CD8-positive, alpha-beta memory T cell (primary cell): ENCODE data around the gene NRN1. TPM values are rescaled to one million over a fixed set of nuclear protein-coding genes. Genes with fewer than 3 reads are reported as not detected.

Experiments
- CTCF ChIA-PET: fragments of 350-600 bp; sonication (Branson Sonifier 250); formaldehyde crosslinking; loops from one replicate; lab custom pipeline; 2021; ENCODE audit warnings: antibody characterized with exemption; lab: Charles Lee
- POLR2A ChIA-PET: fragments of 350-600 bp; sonication (Branson Sonifier 250); formaldehyde crosslinking; loops from one replicate; lab custom pipeline; 2021; ENCODE audit warnings: antibody characterized with exemption; lab: Charles Lee
- DNase-seq, 5 donors: peaks; one replicate each; pipeline versions ENCODE4 v3.0.0 to v3.0.0-alpha.2; 2020 to 2022; ENCODE audit warnings: mixed read lengths in 1 of 5
- H3K27ac ChIP-seq: one replicate; pipeline ENCODE4 v1.7.0; 2013; ENCODE audit warnings: low read depth, mild to moderate bottlenecking, low read length, moderate library complexity
- H3K27me3 ChIP-seq: 2 replicates; pipeline ENCODE4 v1.7.0; 2013; ENCODE audit warnings: low read length, mild to moderate bottlenecking; ENCODE audit not compliant: insufficient read depth, poor library complexity, severe bottlenecking
- H3K36me3 ChIP-seq: 2 replicates; pipeline ENCODE4 v1.7.0; 2013; ENCODE audit warnings: mild to moderate bottlenecking, low read length, moderate library complexity; ENCODE audit not compliant: insufficient read depth
- H3K4me1 ChIP-seq: 2 replicates; pipeline ENCODE4 v1.7.0; 2013; ENCODE audit warnings: mild to moderate bottlenecking, low read length, moderate library complexity; ENCODE audit not compliant: insufficient read depth
- H3K4me3 ChIP-seq: 2 replicates; pipeline ENCODE4 v1.7.0; 2013; ENCODE audit warnings: mild to moderate bottlenecking, low read length
- H3K9me3 ChIP-seq: 2 replicates; pipeline ENCODE4 v1.7.0; 2013; ENCODE audit warnings: mild to moderate bottlenecking, low read length
- H3K27ac Mint-ChIP-seq, 8 donors: one replicate each; pipeline ENCODE4 v1.8.0; 2020 to 2021; ENCODE audit warnings: mixed read lengths in 8 of 8, mild to moderate bottlenecking in 6 of 8, inconsistent platforms in 3 of 8, moderate library complexity in 3 of 8
- H3K27me3 Mint-ChIP-seq, 2 donors: one replicate each; pipeline ENCODE4 v1.8.0; 2020 to 2021; ENCODE audit warnings: mixed read lengths in 2 of 2, mild to moderate bottlenecking in 1 of 2, moderate library complexity in 1 of 2
- H3K36me3 Mint-ChIP-seq, 3 donors: one replicate each; pipeline ENCODE4 v1.8.0; 2020 to 2021; ENCODE audit warnings: mixed read lengths in 3 of 3, inconsistent platforms in 1 of 3, mild to moderate bottlenecking in 1 of 3
- H3K4me1 Mint-ChIP-seq, 3 donors: one replicate each; pipeline ENCODE4 v1.8.0; 2020 to 2021; ENCODE audit warnings: mixed read lengths in 3 of 3, inconsistent platforms in 1 of 3, mild to moderate bottlenecking in 1 of 3
- H3K4me3 Mint-ChIP-seq, 7 donors: one replicate each; pipeline ENCODE4 v1.8.0; 2020 to 2021; ENCODE audit warnings: mixed read lengths in 7 of 7, mild to moderate bottlenecking in 6 of 7, moderate library complexity in 4 of 7, inconsistent platforms in 2 of 7
- H3K9me3 Mint-ChIP-seq, 5 donors: one replicate each; pipeline ENCODE4 v1.8.0; 2020 to 2022; ENCODE audit warnings: mixed read lengths in 5 of 5, mild to moderate bottlenecking in 3 of 5, moderate library complexity in 2 of 5, inconsistent platforms in 1 of 5
- polyA plus RNA-seq: library from polyadenylated mRNA; unstranded; fragments of 300-500 nt; fragmentation: Illumina TruSeq; gene quantifications from one replicate; pipeline ENCODE4 v1.2.3, GENCODE V29; 2021
- total RNA-seq, 2 experiments: library from RNA; stranded (reverse); gene quantifications; one replicate each; pipeline ENCODE4 v1.2.3, GENCODE V29; 2021

Gene NRN1
- total and polyA plus RNA-seq, 3 experiments from 2014 or later: 0.24 to 0.61 TPM; not detected in 1

DNA sequence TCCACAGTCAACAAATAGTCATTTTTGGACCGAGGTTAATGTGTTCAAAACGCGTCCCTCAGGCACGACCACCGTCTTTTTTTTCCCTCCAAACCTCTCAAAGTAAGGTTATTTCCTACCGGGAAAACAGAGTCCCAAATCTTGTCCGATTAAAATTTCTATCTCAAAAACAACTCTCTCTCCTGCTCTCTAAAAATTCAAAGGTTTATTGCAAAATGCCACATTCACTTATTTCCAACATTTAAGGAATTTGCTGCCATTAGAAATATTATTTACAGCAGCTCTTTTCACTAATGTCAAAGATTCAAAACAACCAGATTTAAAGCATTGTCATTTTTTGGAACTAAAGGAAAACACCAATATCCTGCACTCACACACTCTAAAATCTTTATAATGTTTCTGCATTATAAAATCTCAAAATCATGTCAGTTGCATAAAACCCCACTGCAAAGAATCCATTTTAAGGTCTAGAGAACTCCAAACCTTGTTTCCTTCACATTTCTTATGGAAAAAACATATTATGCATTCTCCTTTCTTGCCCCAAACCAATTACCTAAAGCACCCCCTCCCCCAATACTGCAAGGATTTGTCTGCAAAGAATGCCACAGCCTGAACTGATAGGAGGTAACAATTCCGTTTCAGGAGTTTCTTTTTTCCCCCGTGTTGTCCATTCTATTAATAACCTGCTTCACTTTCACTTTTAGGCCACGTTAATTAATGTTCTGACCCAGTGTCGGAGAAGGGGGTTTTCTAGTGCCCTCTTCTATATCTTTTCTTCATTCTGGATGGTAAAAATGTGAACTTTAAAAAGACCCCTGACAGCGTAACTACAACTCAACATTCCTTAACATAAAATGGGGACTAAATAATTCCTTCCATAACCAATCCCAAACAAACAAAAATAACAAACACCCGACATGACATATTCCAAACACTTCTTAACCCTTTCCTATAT, 1.4 kb downstream of the NRN1 start:
- DNase-seq: no peak
- Histone ChIP-seq H3K4me1 (peaks cover 61% of the 10 kb centered on the region), H3K4me3 (no peak overlapping the region), H3K9me3 (no peaks in the 10 kb centered on the region), H3K27ac (no peak overlapping the region), H3K36me3 (no peaks in the 10 kb centered on the region), H3K27me3 (peaks cover 87% of the 10 kb centered on the region)
- Mint-ChIP-seq H3K27ac (peak overlapping the region in 7 of 8 donors; percentile 14 to 87 (median 61)), H3K4me3 (peak overlapping the region; percentile 35 to 80 (median 70)), H3K4me1 (peaks cover 43 to 77% (median 58%) of the 10 kb centered on the region in 3 donors), H3K9me3 (peaks cover 4 to 47% (median 38%) of the 10 kb centered on the region in 5 donors), H3K36me3 (peaks cover 0 to 9% (median 3%) of the 10 kb centered on the region in 3 donors), H3K27me3 (peaks cover 87 to 89% of the 10 kb centered on the region in 2 donors)
- ChIA-PET CTCF (no interaction called here), POLR2A (interaction anchor here (0.7 kb wide), 1 partner anchor 8 kb away, joined by 3 read pairs; no protein-coding TSS in a partner anchor)

DNA sequence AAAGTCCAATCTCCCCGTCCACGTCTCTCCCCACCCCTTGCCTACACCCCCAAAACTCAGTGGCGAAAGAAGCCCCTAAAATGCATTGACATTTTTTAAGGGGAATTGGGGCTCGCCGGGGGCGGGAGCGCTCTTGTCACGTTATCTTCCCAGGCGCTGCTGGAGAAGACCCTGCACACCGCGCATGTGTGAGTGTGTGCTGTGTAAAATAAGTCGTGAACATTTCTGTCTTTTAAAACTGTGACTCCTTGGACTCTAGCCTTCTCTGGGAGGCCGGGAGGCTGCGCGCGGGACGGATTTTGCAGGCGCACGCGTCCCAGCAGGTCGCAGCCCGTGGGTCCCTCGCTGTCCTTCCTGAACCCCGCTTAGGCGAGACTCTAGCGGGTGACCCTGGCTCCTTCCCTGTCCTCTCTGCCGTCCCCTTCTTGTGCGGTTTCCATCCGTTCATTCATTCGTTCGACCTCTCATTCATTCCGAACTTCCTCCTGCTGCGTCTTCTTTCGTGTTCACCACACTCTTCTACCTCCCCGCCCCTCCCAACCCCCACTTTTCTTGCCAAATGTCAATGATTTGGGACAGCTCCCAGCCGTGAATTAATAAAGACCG, 2.2 kb downstream of the NRN1 start:
- Mint-ChIP-seq H3K4me3 (peak overlapping the region; percentile 77 to 87 (median 81)), H3K4me1 (peaks cover 51 to 84% (median 67%) of the 10 kb centered on the region in 3 donors), H3K36me3 (peaks cover 0 to 9% (median 3%) of the 10 kb centered on the region in 3 donors), H3K27me3 (peaks cover 88 to 91% of the 10 kb centered on the region in 2 donors), H3K9me3 (peaks cover 4 to 56% (median 44%) of the 10 kb centered on the region in 5 donors), H3K27ac (peak overlapping the region in 6 of 8 donors; percentile 27 to 87 (median 70))
- H3K9me3 ChIP-seq: no peaks in the 10 kb centered on the region
- peaks cover 95% of the 10 kb centered on the region for H3K27me3 ChIP-seq
- H3K4me1 ChIP-seq: peaks cover 65% of the 10 kb centered on the region
- CTCF ChIA-PET: interaction anchor here (1.1 kb wide), 1 partner anchor 542 kb away, joined by 3 read pairs; no protein-coding TSS in a partner anchor
- POLR2A ChIA-PET: no interaction called here
- H3K36me3 ChIP-seq: no peaks in the 10 kb centered on the region
- H3K27ac ChIP-seq: no peak overlapping the region
- no peak for DNase-seq
- peak overlapping the region; percentile 39 for H3K4me3 ChIP-seq

DNA sequence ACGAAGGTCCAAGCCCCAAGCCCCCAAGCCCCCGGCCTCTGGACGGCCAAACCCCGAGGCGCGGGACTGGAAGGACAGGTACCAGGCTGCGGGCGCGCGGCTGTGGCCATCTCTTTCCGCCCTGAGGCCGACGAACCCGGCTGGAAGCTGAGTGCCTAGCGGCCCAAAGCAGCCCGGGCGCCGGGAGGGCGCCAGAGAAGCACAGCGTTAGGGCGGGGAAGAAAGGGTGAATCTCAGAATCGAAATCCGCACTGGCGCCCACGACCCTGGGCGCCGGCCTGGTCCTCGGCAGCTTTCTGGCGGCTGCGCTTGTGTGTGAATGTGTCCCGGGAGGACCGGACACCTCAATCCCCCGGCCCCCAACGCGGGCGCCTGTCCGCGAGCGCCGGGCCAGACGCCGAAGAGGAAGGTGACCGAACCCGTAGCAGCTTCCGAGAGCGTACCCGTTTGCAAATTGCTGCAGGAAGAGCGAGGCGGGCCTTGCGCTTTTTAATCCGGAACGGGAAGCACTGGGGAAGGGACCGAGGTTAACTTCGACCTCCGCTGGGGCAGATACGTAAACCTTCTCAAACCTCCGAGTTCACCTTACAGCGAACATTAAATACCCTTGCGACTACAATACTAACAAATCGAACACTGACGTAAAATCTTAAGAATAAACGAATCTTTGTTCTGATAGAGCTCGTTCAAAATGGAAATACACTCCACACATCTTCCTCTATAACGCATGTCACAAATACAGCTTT, 2.9 kb downstream of the NRN1 start:
- Mint-ChIP-seq H3K4me3 (peak overlapping the region; percentile 77 to 87 (median 81)), H3K27me3 (peaks cover 86 to 93% of the 10 kb centered on the region in 2 donors), H3K27ac (peak overlapping the region in 5 of 8 donors; percentile 59 to 87 (median 79)), H3K36me3 (peaks cover 0 to 9% (median 3%) of the 10 kb centered on the region in 3 donors), H3K4me1 (peaks cover 50 to 81% (median 71%) of the 10 kb centered on the region in 3 donors), H3K9me3 (peaks cover 4 to 60% (median 46%) of the 10 kb centered on the region in 5 donors)
- no peak for DNase-seq
- Histone ChIP-seq H3K4me1 (peaks cover 68% of the 10 kb centered on the region), H3K36me3 (no peaks in the 10 kb centered on the region), H3K27me3 (peaks cover 95% of the 10 kb centered on the region), H3K27ac (no peak overlapping the region), H3K9me3 (no peaks in the 10 kb centered on the region), H3K4me3 (peak overlapping the region; percentile 39)
- ChIA-PET CTCF (interaction anchor here (1.1 kb wide), 1 partner anchor 543 kb away, joined by 3 read pairs; no protein-coding TSS in a partner anchor), POLR2A (no interaction called here)

DNA sequence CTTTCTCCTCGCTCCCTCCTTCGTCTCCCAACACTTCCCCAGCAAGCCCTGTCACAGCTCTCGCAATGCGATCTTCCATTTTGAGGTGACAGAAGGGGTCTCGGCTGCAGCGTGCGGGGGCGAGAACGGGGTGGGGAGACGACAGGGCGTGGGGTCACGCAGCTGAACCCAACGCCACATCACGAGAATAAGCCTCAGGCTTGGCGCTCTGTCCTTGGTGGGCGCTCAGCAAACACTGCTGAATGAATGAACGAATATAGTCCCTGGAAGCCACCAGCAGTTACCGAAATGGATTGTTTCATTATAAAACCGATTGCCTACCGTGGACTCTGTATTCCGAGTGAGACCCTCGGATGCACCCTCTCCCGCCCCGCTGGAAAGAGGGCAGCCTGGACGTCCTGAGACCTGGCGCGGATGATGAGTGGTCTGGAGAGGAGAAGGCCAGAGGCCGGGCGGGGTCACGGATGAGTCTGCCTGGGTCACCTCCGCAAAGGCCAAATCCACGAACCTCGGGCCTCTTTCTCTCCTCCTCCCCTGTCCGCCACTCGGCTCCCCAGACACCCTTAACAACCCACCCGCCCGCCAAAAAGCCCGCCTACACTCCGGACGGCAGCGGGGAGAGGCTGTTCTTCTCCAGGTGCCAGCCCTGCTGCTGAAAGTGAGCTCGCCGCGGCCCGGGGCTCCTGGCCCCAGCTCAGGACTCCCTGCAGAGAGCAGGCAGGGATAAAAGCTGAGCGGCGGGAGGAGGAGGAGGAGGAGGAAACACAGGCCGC, 3.7 kb downstream of the NRN1 start:
- peak overlapping the region; percentile 36 to 86 (median 52) for H3K4me3 Mint-ChIP-seq

DNA sequence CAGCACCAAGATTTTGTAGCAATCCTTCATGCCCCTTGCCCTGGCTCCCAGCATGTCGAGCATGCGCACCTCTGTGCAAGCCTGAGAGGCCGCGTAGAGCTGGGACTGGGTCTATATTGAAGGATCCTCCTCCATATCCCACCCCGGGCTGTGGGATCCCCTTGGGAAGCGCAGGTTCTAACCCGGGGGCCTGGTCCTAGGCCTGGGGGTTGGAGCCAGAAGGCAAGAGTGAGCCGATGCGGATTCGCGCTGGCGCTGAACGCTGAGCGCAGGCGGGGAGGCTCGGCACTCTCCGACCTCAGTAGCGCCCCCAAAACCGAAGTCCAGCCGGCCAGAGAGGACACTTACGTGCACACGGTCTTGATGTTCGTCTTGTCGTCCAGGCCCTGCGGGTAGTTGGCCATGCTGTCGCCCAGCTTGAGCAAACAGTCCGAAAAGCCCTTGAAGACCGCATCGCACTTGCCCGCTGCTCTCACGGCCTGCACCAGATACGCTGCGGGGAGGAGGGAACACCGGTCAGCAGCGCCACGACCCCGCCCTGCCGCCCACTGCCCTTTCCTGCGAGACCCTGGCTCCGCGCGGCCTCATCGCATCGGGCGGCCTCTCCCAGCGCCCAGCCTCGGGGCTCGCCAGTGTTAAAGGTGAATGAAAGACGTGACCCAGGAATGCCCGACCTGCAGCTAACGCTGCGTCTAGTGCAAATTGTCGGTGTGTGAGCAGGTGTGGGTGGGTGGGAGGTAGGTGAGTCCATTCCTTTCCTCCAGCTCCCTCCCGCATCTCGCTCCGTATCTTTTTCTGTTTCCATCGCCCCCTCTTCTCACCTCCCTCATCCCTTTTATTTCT, 4.5 kb downstream of the NRN1 start:
- Histone ChIP-seq H3K27ac (no peak overlapping the region), H3K4me1 (peaks cover 65% of the 10 kb centered on the region), H3K9me3 (no peaks in the 10 kb centered on the region), H3K36me3 (no peaks in the 10 kb centered on the region), H3K27me3 (peaks cover 98% of the 10 kb centered on the region), H3K4me3 (no peak overlapping the region)
- POLR2A ChIA-PET: interaction anchor here (0.6 kb wide), 1 partner anchor 659 kb away, joined by 3 read pairs; no protein-coding TSS in a partner anchor
- Mint-ChIP-seq H3K9me3 (peaks cover 4 to 63% (median 53%) of the 10 kb centered on the region in 5 donors), H3K27ac (peak overlapping the region in 5 of 8 donors; percentile 52 to 88 (median 65)), H3K27me3 (peaks cover 90 to 97% of the 10 kb centered on the region in 2 donors), H3K4me3 (peak overlapping the region in 6 of 7 donors; percentile 36 to 86 (median 53)), H3K4me1 (peaks cover 52 to 82% (median 73%) of the 10 kb centered on the region in 3 donors), H3K36me3 (peaks cover 0 to 9% (median 3%) of the 10 kb centered on the region in 3 donors)
- CTCF ChIA-PET: no interaction called here
- DNase-seq: no peak

More for the DNA sequence above, 3.7 kb downstream of the NRN1 start:
- no peak overlapping the region for H3K27ac ChIP-seq
- H3K4me3 ChIP-seq: peak overlapping the region; percentile 23
- Mint-ChIP-seq H3K36me3 (peaks cover 0 to 9% (median 3%) of the 10 kb centered on the region in 3 donors), H3K9me3 (peaks cover 4 to 60% (median 52%) of the 10 kb centered on the region in 5 donors), H3K27me3 (peaks cover 89 to 96% of the 10 kb centered on the region in 2 donors), H3K27ac (peak overlapping the region in 5 of 8 donors; percentile 26 to 88 (median 64)), H3K4me1 (peaks cover 52 to 83% (median 73%) of the 10 kb centered on the region in 3 donors)
- peaks cover 65% of the 10 kb centered on the region for H3K4me1 ChIP-seq
- ChIA-PET POLR2A (no interaction called here), CTCF (interaction anchor here (1.1 kb wide), 1 partner anchor 544 kb away, joined by 3 read pairs; no protein-coding TSS in a partner anchor)
- DNase-seq: no peak
- H3K36me3 ChIP-seq: no peaks in the 10 kb centered on the region
- peaks cover 97% of the 10 kb centered on the region for H3K27me3 ChIP-seq
- no peaks in the 10 kb centered on the region for H3K9me3 ChIP-seq

DNA sequence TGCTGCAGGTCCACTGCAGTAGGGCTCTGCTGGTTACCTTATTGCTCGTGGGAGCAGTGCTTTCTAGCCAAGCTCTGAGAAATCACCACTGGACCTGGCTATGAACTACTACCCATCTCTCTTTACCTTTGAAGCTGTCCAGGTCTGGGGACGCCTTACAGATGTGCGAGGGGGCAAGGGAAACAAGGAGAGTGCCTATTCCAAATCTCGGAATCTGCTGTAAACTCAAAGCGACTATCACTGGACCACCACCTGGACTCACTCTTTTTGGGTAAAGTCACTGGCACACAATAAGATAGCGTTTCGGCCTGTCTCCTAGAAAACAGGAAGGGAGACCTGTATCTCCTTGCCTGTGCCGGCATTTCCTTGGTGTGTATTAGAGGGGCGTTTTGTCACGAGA, 5.3 kb downstream of the NRN1 start:
- Histone ChIP-seq H3K4me1 (peaks cover 65% of the 10 kb centered on the region), H3K27ac (no peak overlapping the region), H3K27me3 (peaks cover 98% of the 10 kb centered on the region), H3K36me3 (no peaks in the 10 kb centered on the region), H3K9me3 (no peaks in the 10 kb centered on the region), H3K4me3 (no peak overlapping the region)
- peak overlapping the region in 6 of 7 donors; percentile 30 to 86 (median 48) for H3K4me3 Mint-ChIP-seq
- H3K4me1 Mint-ChIP-seq: peaks cover 53 to 82% (median 79%) of the 10 kb centered on the region in 3 donors
- DNase-seq: no peak
- ChIA-PET POLR2A (no interaction called here), CTCF (interaction anchor here (0.8 kb wide), 2 partner anchors 22 to 546 kb away, joined by 4 read pairs; no protein-coding TSS in a partner anchor)
- peaks cover 4 to 63% (median 53%) of the 10 kb centered on the region in 5 donors for H3K9me3 Mint-ChIP-seq
- peak overlapping the region in 2 of 8 donors; percentile 31 to 88 for H3K27ac Mint-ChIP-seq
- H3K27me3 Mint-ChIP-seq: peaks cover 89 to 97% of the 10 kb centered on the region in 2 donors
- H3K36me3 Mint-ChIP-seq: peaks cover 0 to 12% (median 3%) of the 10 kb centered on the region in 3 donors
